ENCODE measurements around the gene SGMS1.

SGMS1 gene

DNA sequence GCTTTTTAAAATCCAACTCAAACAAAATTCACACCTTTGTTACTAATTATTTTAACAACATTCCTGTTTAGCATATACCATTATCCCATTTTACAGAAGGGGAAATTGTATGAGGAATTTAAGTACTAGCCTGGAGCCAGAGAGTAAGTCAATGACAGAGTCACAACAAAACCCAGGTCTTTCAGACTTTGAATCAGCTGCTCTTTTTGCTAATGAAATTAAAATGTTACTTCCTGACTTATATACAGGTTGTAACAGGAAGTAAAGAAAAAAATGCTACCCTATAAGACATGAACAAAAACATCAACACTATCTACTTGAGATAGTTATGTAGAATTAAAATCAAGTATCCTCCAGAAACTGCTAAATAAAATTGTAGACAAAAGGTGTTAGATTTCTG is 289.9 kb downstream of the SGMS1 start:
- no peak for DNase-seq (ENCODE audit: low spot score)

DNA sequence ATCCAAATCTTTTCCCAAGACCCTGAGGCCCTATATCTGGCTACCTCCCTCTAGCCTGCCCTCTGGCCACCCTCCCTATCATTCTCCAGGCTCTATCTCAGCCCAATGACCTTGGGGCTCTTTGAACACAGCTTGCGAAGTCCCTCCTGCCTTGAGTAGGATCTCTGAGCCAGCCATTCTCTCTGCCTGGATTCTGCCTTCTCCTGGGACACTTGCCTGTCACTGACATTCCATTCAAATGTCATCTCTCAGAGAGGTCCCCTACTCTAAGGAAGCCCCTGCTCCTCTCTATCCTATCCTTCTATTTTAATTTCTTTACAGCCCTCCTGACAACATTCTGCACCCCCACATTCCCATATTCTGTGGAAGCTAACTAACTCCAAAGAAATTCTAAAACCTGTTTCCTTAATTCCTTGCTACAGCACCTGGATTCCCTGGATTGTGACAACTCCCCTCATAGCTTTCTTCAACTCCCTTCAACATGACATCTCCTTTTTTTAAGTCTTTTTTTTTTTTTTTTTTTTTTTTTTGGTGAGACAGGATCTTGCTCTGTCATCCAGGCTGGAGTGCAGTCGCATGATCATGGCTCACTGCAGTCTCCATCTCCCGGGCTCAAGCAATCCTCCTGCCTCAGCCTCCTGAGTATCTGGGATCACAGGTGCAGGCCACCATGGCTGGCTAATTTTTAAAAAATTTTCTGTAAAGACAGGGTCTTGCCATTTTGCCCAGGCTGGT is 291.5 kb downstream of the SGMS1 start:
- DNase-seq (ENCODE audit: low spot score): no peak

DNA sequence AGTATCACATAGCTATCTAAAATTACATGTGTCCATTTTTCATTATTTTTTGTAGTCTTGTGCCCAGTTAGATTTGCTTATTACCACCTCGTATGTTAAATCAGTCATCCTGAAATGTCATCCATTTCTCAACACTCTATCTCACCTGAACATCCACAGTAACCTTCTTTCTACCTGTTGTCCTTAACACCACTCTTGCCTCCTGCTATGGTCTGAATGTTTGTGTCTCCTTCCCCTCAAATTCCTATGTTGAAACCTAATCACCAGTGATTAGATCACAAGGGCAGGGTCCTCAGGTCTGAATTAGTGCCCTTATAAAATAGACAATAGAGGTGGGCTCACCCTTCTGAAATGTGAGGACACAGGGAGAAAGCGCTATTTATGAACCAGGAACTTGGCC is 292.3 kb downstream of the SGMS1 start:
- DNase-seq (ENCODE audit: low spot score): no peak

DNA sequence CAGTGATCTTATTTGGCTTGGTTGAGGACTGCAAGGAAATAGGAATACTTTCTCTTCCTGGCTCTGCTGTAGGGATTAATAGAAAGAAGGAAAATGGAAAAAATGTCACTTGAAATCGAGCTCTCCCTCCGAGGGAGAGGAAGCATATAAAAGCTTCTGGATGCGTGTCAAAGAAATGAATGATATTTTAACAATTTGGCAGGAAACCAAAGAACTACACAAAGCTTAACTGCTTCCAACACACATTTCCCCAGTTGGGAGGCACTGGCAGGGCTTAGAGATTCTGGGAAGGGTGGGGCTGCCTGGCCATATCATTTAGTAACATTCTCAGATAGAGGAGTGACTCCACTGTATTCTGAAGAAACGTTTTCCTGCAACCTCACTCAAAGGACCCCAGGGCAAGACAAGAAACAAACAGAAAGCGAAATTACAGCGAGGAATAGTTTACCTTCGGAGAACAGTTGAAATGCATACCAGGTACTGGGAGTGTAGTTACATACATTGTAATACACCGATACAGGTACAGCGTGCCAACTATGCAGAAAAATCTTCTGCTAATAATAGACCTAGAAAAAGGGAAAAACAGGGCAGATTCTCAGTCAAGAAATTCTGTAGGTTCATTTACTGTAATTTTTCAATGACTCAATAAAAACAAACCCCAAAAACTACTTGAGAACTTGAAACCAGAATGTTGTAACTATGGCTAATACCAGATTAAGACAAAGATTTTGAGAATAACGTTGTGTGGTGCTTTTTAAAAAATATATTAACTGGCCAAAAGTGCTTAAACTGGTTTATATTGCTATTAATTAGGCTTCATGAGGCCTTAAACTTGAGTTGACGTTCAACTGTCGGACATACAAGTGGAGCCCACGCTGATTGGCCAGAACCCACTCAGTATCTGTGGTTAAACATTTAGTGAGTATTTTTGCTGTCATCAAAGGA is 296.7 kb downstream of the SGMS1 start:
- DNase-seq (ENCODE audit: low spot score): no peak

DNA sequence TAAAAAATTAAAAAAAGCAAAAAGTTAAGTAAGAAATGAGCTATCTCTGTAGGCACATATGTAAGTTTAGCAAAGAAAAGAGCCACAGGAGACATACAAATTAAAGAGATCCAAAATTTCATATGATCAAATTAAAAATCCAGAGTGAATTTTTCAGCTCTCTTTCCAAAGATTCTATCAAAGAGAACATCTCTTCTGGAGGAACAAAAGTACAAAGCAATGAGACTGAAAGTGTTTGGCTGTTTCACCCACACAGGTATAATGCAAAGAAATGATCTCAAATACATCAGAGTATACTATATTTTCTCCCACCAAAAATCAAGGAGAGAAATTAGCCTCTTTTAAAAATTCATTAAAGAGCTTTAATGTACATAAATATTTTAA is 297.6 kb downstream of the SGMS1 start:
- no peak for DNase-seq (ENCODE audit: low spot score)

DNA sequence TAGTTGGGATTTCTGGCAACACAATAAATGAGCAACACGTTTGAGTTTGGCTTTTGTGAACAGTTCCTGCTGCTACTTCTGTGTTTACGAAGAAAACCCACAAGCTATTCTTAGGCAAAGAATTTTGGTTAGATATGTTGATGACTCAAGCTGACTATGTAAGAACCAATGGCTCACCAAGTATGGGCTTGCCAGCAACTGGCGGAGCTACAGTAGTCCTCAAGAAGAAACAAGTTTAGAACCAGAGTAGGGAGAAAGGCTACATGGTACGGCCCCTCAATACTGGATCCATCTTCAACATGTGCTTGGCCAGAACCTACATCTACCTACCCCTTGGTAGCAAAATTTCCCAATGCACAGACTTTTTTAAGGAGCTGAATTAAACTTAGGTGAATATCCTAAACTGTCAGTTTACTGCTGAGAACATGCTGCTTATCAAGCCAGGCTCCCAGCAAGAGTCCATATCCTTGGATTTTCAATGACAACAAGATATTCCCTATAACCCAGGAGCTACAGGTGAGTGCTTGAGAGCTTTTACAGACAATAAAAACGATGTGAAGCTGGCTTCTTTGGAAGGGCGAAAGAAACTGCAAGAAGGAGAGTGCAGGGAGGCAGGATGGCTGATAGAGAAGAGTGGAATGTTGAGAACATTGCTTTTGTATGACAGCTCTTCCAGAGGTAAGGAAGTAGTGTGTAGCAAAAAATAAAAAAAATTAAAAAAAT is 298.1 kb downstream of the SGMS1 start:
- no peak for DNase-seq (ENCODE audit: low spot score)

DNA sequence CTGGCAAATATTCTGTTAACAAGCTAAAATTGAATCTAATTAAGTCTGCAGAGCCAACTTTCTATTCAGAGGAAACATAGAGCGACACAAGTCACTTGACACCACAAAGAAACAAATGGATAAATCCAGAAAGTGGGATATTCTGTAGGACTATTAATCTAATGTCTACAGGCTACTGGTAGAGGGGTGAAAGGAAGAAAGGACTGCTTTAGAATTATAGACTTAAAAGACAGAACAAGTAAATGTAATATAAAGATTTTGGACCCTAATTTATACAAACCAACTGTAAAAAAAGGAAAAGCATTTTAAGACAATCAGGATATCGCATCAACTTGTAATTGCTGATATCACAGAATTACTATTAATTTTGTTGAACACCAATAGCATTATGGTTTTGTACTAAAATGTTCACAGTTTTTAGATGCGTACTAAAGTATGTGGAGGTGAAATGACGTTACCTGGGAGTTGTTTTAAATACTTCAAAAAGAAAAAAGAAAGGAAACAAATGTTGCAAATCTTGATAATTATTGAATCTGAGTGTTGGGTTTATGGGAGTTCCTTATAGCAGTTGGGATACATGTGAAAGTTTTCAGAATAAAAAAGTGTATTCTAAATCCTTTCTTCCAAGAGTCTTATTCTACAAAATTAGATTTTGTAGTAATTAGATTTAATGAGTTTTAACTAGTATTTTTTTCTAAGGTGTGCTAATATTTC is 298.9 kb downstream of the SGMS1 start:
- no peak for DNase-seq (ENCODE audit: low spot score)

DNA sequence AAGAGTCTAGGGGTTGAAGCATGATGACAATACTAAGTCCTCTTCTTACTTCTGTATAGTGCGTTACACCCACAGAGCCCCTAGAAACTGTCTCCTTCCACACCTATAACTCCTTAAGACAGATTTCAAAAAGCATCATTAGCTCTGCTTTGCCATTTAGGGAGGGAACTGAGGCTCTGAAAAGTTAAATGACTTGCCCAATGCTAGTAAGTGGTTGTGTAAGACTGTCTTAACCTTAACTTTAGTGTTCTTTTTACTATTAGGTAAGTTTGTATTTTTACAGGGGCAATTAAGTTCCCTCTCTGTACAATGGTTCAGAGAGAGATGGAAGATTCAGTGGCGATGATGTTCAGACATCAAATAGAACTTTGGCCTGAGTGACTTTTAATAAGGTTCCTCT is 299.7 kb downstream of the SGMS1 start:
- no peak for DNase-seq (ENCODE audit: low spot score)

DNA sequence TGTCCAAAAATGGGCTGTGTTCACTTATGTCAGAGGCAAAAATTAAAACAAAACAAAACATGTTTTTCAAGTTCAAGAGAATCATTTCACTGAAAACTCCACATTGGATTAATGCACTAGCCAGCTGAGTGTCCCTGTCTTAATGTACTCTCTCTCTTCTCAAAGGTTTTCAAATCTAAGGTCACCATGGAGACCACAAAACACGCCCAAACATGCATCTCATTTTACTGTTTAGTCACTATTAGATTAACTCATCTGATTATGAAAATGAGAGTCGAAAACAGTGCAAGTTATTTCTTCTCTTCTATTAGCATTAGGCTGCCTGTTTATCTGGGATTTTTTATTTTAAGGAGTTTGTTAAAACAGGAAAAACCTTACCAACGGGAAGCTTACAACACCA is 301.7 kb downstream of the SGMS1 start:
- no peak for DNase-seq (ENCODE audit: low spot score)

DNA sequence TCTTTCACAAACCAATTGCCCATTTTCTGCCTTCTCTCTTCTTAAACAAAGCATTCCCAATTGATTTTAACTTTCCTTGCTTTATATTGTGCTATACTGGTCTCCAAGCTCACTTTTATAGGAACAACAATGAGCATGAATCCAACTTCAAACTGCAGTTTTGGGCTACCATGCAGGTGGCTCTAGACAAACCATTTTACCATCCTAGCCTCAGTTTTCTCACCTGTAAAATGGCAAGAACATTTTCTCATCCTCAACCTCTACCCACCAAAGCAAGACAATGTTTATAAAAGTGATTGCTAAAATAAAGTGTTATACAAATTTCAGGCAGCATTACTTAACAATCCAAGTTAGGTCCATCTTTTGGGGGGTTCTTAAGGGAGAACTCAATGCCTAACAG is 305.6 kb downstream of the SGMS1 start:
- DNase-seq (ENCODE audit: low spot score): no peak

DNA sequence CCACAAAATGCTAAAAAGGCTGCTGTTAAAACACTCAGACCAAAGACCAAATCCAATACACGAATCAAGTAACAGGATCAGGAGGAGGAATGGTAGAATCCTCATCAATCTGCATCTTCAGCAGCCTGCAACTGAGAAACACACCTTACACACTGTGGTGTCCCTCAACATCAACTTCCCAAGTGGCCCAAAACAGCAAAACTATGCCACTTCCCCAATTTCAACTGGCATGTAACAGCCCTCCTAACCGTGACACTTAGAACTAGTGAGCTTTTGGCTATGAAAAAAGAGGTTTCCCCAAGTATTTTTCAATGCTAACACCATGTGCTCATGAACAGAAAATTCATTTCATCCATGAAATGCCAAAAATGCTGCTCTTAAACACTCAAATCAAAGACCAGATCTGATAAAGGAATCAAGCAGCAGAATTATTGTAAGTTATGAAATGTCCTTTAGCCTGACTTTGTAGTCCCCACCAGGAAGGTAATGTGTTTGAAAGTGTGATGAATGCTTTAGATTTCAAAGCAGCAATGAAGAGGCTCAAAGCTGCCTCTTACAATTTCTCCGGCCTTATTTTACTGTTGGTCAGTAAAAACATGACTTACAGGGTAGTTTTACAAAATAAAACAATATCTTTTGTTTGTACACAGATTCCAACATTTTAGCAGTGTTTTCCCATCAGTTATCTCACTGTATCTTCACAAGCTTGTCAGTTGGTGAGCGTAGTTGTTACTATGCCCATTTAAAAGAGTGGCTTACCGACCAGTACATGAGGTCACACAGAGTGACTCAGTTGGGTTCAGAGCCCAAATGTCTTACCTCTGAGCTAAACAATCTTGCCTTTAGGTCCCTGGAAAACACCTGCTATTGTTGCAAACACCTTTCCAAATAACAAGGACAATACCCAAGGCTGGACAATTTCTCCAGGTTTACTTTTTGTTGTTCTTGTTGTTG is 306.8 kb downstream of the SGMS1 start:
- no peak for DNase-seq (ENCODE audit: low spot score)

DNA sequence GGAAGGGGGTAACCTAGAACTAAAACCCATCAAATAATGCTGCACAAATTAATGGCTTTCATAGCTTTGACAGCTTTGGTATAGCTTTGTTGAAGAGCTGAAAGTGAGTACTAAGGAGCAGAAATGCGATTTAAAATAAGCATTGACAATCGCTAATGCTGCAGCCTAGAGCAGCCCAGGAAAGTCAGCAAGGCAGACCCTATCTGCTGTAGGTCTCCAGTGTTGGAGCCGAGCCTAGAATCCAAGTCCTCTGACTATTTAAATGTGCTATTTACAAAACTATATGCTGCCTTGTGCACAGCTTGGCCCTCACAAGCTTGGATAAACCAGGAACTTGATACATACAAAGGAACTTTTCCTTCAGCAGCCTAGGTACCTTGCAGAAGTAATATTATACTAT is 307.6 kb downstream of the SGMS1 start:
- DNase-seq (ENCODE audit: low spot score): no peak

DNA sequence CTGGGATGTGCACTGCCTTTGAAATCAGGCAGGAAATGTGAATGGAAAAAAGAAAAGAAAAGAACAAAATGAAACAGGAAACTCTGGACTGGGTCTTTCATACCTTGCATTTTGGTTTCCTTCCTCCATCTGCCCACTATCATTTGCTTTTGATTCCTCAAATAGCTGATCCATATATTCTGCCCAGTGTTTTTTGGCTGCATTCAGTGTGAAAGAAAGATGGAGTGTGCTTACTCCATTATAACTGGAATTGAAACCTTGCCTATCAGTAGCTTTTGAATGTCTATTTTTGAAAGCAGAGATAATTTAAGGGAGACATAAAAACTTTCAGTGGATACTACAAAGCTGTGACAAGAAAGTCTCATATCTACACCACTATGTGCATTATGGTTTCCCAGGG is 308.3 kb downstream of the SGMS1 start:
- no peak for DNase-seq (ENCODE audit: low spot score)

DNA sequence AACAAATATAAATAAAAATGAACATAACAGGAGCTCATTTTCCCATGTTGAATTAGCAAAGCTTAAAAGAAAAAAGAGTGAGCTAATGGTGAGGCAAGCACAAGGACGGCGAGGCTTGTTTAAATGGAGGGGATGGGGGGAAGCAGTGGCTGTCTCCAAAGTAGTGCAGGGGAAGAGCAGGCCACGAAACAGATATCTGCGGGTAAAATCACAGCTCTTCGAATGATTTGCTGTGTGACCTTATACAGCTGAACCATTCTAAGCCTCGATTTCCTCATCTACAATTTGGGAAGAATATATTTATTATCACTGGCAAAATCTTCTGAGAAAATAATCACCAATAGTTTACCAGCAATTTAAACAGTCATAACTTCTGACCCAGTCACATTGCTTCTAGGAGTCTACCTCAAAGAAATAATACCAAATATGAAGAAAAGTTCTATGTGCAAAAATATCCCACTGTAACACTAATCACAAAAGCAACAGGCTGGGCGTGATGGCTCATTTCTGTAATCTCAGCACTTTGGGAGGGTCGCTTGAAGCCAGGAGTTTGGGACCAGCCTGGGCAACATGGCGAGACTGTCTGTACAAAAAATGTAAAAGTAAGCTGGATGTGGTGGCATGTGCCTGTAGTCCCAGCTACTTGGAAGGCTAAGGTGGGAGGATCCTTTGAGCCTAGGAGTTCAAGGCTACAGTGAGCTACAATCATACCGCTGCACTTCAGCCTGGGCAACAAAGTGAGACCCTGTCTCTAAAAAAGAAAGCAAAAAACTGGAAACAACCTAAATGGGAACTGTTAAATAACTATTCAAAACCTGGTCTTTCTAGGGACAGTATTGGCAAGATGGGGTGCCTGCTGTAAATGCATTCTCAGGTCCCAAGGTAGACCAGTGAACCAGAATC is 309.3 kb downstream of the SGMS1 start:
- no peak for DNase-seq (ENCODE audit: low spot score)

DNA sequence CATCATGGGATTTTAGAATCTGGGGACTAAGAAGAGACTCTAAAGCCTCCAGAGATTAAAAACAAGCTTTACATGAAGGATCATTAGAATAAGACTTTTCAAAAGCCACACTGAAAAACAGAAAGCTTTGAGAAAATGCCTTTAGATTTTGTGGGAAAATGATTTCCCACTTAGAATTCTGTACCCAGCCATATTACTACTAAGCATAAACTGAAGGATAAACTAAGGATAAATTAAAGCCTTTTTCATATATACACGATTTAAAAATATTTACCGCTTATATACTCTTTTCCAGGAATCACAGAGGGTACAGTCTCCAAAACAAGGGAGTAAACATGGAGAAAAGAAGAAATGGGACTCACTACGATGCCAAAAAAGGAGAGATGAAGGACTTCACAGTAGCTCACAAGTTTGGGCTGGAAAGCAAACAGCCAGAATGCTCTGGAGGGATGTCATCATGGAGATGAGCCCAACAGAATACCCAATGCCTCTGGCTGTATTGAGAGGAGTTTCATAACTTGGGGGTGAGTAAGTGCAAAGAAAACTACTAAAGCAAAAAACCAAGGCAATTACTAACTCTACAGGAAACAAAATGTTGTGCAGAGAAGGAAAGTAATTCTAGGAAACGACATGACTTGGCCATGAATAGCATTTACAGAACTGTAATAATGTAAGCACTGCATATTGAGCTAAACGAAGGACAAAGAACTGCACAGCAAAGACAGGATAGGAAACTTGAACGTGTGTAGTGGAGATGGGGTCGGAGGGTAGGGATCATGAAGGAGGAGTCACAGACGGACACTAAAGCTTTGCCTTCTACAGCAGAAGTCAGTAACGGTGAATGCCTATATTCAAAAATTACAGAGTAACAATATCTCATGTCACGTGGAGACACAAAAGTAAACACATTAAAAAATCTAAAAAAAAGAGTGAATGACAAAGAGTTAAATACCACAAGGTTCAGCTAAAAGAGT is 311.0 kb downstream of the SGMS1 start:
- DNase-seq (ENCODE audit: low spot score): no peak

DNA sequence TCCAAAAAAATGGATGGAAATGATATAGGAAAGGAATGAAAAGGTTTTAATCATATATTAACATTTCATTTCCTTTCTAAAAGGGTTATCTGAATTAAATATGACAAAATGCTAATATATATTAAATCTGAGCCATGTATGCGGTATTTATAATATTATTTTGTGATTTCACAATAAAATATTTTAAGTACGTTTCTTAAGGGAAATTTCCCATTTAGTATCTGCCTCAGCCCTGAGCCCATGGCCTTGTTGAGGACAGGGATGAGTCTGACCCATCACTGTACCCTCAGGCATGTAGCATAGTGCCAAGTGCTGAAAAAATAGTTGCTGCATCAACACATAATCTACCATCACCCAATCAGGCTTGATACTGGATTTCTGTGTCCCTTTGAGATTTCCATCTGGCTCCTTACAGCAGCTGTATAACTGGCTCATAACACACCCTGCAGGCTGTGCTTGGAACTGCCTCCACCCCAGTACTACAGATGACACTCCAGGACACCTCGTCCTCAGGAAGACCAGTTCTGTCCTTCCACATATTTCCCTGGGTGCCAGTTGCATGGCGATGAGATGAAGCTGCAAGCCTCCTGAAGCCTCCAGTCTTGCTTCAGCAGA is 313.1 kb downstream of the SGMS1 start:
- peak; percentile 55 for DNase-seq (ENCODE audit: low spot score)

DNA sequence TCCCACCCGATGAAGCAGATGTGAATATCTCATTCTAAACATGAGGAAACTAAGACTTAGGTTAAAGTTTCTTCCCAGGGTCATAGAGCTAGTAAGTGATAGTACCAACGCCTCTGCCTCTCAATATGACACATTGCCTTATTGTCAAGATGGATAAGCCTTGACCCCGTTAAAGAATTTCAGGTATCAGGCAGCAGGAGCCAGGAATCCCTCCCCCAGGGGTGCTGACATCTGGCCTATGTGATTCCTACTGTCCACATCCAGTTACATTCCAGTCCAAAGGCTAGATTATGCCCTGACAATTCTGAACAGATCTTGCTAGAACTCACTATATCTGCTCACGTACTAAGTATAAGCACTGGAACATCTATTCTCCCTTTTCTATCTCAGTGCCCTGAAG is 314.4 kb downstream of the SGMS1 start:
- DNase-seq (ENCODE audit: low spot score): no peak

DNA sequence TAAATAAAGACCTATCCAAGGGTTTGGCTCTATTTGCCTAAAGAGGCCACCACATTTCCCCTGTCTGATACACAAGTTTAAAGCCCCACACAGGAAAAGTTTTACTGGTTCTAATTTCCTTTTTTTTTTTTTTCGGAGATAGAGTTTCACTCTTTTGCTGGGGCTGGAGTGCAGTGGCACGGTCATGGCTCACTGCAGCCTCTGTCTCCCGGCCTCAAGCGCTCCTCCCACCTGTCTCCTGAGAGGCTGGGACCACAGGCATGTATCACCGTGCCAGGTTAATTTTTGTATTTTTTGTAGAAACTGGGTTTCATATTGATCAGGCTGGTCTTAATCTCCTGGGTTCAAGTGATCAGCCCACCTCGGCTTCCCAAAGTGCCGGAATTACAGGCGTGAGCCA is 319.1 kb downstream of the SGMS1 start:
- no peak for DNase-seq (ENCODE audit: low spot score)

Data from ecto neural progenitor cell (in vitro differentiated cells).